ENCODE results near the gene TTC8. TPM values are rescaled to one million over a fixed set of nuclear protein-coding genes. Genes with fewer than 3 reads are reported as not detected.
"Not testable (repeated sequence)": the region's sequence is repeated elsewhere in the genome, so short reads cannot be mapped to it uniquely, and the experiment has no call there.

The TTC8 gene
- total RNA-seq, 2 donors from 2014 or later: 11.2 to 16.3 TPM

- H3K4me1 ChIP-seq: no peaks in the 10 kb centered on the region
- H3K9me3 ChIP-seq: no peaks in the 10 kb centered on the region
- intact Hi-C loops (cut with DNase I): no loop called here
- H3K27ac ChIP-seq: no peak overlapping the region
- no peaks in the 10 kb centered on the region for H3K27me3 ChIP-seq
- DNase-seq (no peak), ATAC-seq (no peak)
- no peak for TF ChIP-seq CTCF (IDR thresholded peaks at IDR 0.05)
- no peak for TF ChIP-seq POLR2A (IDR thresholded peaks at IDR 0.05)
- no peak overlapping the region for H3K4me3 ChIP-seq
- peaks cover 0 to 3% of the 10 kb centered on the region in 2 donors for H3K36me3 ChIP-seq (replicated peaks in 1 of 2; ENCODE audit: insufficient read depth in 1 of 2, low read depth in 2 of 2)
Observed at GRCh38 chr14:88853129-88853528, 28.7 kb downstream of the TTC8 start.

GRCh38 chr14:88856786-88857366, 32.4 kb downstream of the TTC8 start:
- intact Hi-C loops (cut with DNase I): no loop called here
- TF ChIP-seq POLR2A (IDR thresholded peaks at IDR 0.05) (no peak), CTCF (IDR thresholded peaks at IDR 0.05) (no peak)
- H3K36me3 ChIP-seq (replicated peaks in 1 of 2; ENCODE audit: insufficient read depth in 1 of 2, low read depth in 2 of 2): peaks cover 2 to 4% of the 10 kb centered on the region in 2 donors
- H3K27me3 ChIP-seq: no peaks in the 10 kb centered on the region
- no peak for DNase-seq
- WGBS, 2 donors: 100% methylated on average over 1 of the region's 1 CpG
- no peaks in the 10 kb centered on the region for H3K9me3 ChIP-seq
- H3K27ac ChIP-seq: no peak overlapping the region
- ATAC-seq: no peak
- H3K4me3 ChIP-seq: no peak overlapping the region
- no peaks in the 10 kb centered on the region for H3K4me1 ChIP-seq

- H3K27ac ChIP-seq; H3K4me1 ChIP-seq; H3K4me3 ChIP-seq; H3K27me3 ChIP-seq; ATAC-seq; H3K9me3 ChIP-seq; H3K36me3 ChIP-seq (replicated peaks in 1 of 2; ENCODE audit: insufficient read depth in 1 of 2, low read depth in 2 of 2); DNase-seq; intact Hi-C loops (cut with DNase I): not testable (repeated sequence)
- 91 to 98% methylated on average over 3 of the region's 3 CpGs for WGBS, 2 donors
Observed at GRCh38 chr14:88857861-88858260, 33.4 kb downstream of the TTC8 start.

GRCh38 chr14:88859118-88859517, 34.7 kb downstream of the TTC8 start:
- ATAC-seq; H3K9me3 ChIP-seq; H3K4me1 ChIP-seq; H3K36me3 ChIP-seq (replicated peaks in 1 of 2; ENCODE audit: insufficient read depth in 1 of 2, low read depth in 2 of 2); DNase-seq; H3K4me3 ChIP-seq; intact Hi-C loops (cut with DNase I); H3K27me3 ChIP-seq; H3K27ac ChIP-seq: not testable (repeated sequence)
- WGBS, 2 donors: 96 to 97% methylated on average over 2 of the region's 2 CpGs

- TF ChIP-seq CTCF (IDR thresholded peaks at IDR 0.05): no peak
- TF ChIP-seq POLR2A (IDR thresholded peaks at IDR 0.05): no peak
- Histone ChIP-seq H3K27ac (no peak overlapping the region), H3K4me1 (no peaks in the 10 kb centered on the region), H3K36me3 (replicated peaks in 1 of 2; ENCODE audit: insufficient read depth in 1 of 2, low read depth in 2 of 2) (peaks cover under 1 to 2% of the 10 kb centered on the region in 2 donors), H3K27me3 (no peaks in the 10 kb centered on the region), H3K4me3 (no peak overlapping the region), H3K9me3 (no peaks in the 10 kb centered on the region)
- intact Hi-C loops (cut with DNase I): no loop called here
- 95 to 100% methylated on average over 1 of the region's 1 CpG for WGBS, 2 donors
- no peak for DNase-seq
- ATAC-seq: no peak
Observed at GRCh38 chr14:88863167-88863566, 38.7 kb downstream of the TTC8 start.

GRCh38 chr14:88864198-88864597, 39.7 kb downstream of the TTC8 start:
- H3K9me3 ChIP-seq: no peaks in the 10 kb centered on the region
- H3K27me3 ChIP-seq: no peaks in the 10 kb centered on the region
- no peak overlapping the region for H3K4me3 ChIP-seq
- ATAC-seq (no peak), DNase-seq (no peak)
- TF ChIP-seq POLR2A (IDR thresholded peaks at IDR 0.05): no peak
- H3K36me3 ChIP-seq (replicated peaks in 1 of 2; ENCODE audit: insufficient read depth in 1 of 2, low read depth in 2 of 2): peaks cover 0 to 2% of the 10 kb centered on the region in 2 donors
- no peak overlapping the region for H3K27ac ChIP-seq
- intact Hi-C loops (cut with DNase I): no loop called here
- WGBS, 2 donors: 93 to 100% methylated on average over 1 of the region's 1 CpG
- no peaks in the 10 kb centered on the region for H3K4me1 ChIP-seq
